ENCODE data around the gene AIG1. TPM values are rescaled to one million over a fixed set of nuclear protein-coding genes. Genes with fewer than 3 reads are reported as not detected.

The AIG1 gene
- total and polyA plus RNA-seq, 2 donors from 2014 or later = 57.3 to 146 TPM

DNA sequence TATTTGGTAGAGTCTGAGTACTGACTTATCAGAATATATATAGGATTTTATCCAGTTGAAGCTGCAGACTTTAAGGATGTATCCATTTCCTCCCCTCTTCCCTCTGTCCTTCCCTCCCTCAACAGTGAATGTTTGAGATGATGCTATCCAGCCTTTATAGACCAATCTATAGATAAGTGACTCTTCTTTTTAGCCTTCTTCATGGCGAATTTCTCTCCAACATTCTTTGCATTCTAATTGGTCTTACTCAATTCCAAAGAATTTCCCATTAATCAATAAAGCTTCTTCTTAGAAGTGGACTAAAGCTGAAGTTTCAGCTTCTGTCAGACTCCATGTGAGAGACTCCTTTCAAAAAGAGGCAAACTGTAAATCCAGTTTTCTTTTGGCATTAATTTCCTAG is 99.3 kb downstream of the AIG1 start:
- Histone ChIP-seq H3K4me1 (ENCODE audit: control insufficient read depth in 2 of 3, insufficient read depth in 2 of 3, low read depth in 1 of 3, low read length in 3 of 3) (no peaks in the 10 kb centered on the region), H3K4me3 (ENCODE audit: low read length in 3 of 3) (no peak overlapping the region), H3K27ac (ENCODE audit: low read depth in 2 of 2, low read length in 2 of 2) (no peak overlapping the region), H3K36me3 (ENCODE audit: control insufficient read depth in 2 of 3, insufficient read depth in 3 of 3, low read length in 3 of 3) (no peaks in the 10 kb centered on the region), H3K9me3 (ENCODE audit: control insufficient read depth in 2 of 3, insufficient read depth in 1 of 3, low read length in 3 of 3) (no peaks in the 10 kb centered on the region), H3K27me3 (ENCODE audit: control insufficient read depth, insufficient read depth, low read length) (no peaks in the 10 kb centered on the region), H3K9ac (ENCODE audit: low read length in 3 of 3) (no peak overlapping the region)
- TF ChIP-seq, protein P1, sequence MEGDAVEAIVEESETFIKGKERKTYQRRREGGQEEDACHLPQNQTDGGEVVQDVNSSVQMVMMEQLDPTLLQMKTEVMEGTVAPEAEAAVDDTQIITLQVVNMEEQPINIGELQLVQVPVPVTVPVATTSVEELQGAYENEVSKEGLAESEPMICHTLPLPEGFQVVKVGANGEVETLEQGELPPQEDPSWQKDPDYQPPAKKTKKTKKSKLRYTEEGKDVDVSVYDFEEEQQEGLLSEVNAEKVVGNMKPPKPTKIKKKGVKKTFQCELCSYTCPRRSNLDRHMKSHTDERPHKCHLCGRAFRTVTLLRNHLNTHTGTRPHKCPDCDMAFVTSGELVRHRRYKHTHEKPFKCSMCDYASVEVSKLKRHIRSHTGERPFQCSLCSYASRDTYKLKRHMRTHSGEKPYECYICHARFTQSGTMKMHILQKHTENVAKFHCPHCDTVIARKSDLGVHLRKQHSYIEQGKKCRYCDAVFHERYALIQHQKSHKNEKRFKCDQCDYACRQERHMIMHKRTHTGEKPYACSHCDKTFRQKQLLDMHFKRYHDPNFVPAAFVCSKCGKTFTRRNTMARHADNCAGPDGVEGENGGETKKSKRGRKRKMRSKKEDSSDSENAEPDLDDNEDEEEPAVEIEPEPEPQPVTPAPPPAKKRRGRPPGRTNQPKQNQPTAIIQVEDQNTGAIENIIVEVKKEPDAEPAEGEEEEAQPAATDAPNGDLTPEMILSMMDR (IDR thresholded peaks at IDR 0.05; ENCODE audit: borderline replicate concordance, extremely low read depth, insufficient read depth) = no peak
- FAIRE-seq = no peak
- DNase-seq = no peak
- intact Hi-C loops (cut with DNase I) = no loop called here

- H3K9me3 ChIP-seq (ENCODE audit: control insufficient read depth in 2 of 3, insufficient read depth in 1 of 3, low read length in 3 of 3) = no peaks in the 10 kb centered on the region
- no peaks in the 10 kb centered on the region for H3K4me1 ChIP-seq (ENCODE audit: control insufficient read depth in 2 of 3, insufficient read depth in 2 of 3, low read depth in 1 of 3, low read length in 3 of 3)
- H3K36me3 ChIP-seq (ENCODE audit: control insufficient read depth in 2 of 3, insufficient read depth in 3 of 3, low read length in 3 of 3) = no peaks in the 10 kb centered on the region
- FAIRE-seq (no peak), DNase-seq (no peak)
- H3K4me3 ChIP-seq (ENCODE audit: low read length in 3 of 3) = no peak overlapping the region
- no peak overlapping the region for H3K27ac ChIP-seq (ENCODE audit: low read depth in 2 of 2, low read length in 2 of 2)
- H3K27me3 ChIP-seq (ENCODE audit: control insufficient read depth, insufficient read depth, low read length) = no peaks in the 10 kb centered on the region
- no peak overlapping the region for H3K9ac ChIP-seq (ENCODE audit: low read length in 3 of 3)
- intact Hi-C loops (cut with DNase I) = no loop called here
- TF ChIP-seq, protein P1 (IDR thresholded peaks at IDR 0.05; ENCODE audit: borderline replicate concordance, extremely low read depth, insufficient read depth) = no peak
These were observed 99.9 kb downstream of the AIG1 start for GRCh38 chr6:143160439-143161220.

DNA sequence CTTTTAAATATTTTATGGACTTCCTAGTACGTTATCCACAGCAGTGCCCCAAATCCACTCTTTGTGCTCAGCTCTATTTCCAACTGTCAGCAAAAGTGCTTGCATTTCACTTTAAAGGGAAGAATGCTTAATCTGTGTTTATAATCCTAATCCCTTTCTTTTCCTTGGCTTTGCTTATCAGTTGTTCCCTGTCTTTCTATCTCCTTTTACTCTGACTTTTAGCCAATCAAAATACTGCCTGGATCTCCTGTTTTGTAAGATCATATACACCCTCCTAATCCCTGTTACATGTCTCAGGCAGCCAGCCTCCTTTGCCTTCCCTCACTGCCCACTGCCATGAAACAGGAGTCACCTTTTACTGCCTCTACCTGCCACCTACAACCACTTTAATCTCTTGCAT is 102.9 kb downstream of the AIG1 start:
- Histone ChIP-seq H3K4me1 (ENCODE audit: control insufficient read depth in 2 of 3, insufficient read depth in 2 of 3, low read depth in 1 of 3, low read length in 3 of 3) (no peaks in the 10 kb centered on the region), H3K27me3 (ENCODE audit: control insufficient read depth, insufficient read depth, low read length) (no peaks in the 10 kb centered on the region), H3K27ac (ENCODE audit: low read depth in 2 of 2, low read length in 2 of 2) (no peak overlapping the region), H3K9me3 (ENCODE audit: control insufficient read depth in 2 of 3, insufficient read depth in 1 of 3, low read length in 3 of 3) (no peaks in the 10 kb centered on the region), H3K4me3 (ENCODE audit: low read length in 3 of 3) (no peak overlapping the region), H3K36me3 (ENCODE audit: control insufficient read depth in 2 of 3, insufficient read depth in 3 of 3, low read length in 3 of 3) (no peaks in the 10 kb centered on the region), H3K9ac (ENCODE audit: low read length in 3 of 3) (no peak overlapping the region)
- DNase-seq = no peak
- TF ChIP-seq, protein P1 (IDR thresholded peaks at IDR 0.05; ENCODE audit: borderline replicate concordance, extremely low read depth, insufficient read depth) = no peak
- FAIRE-seq = no peak
- intact Hi-C loops (cut with DNase I) = no loop called here
